H9 (cell line): ENCODE results near the gene CHMP4A. TPM values are rescaled to one million over a fixed set of nuclear protein-coding genes. Genes with fewer than 3 reads are reported as not detected.
A peak's percentile ranks its signal among the peaks of the same experiment; 100 is the strongest.

Experiments
- DNase-seq: peaks from one replicate; pipeline ENCODE4 v3.0.0-alpha.2; 2017
- H2AFZ ChIP-seq: one replicate; pipeline ENCODE4 v1.6.1; 2013; ENCODE audit warnings: mild to moderate bottlenecking, low read length, control low read depth, moderate library complexity
- H2AK5ac ChIP-seq: 2 replicates; pipeline ENCODE4 v1.6.1; 2013; ENCODE audit warnings: low read length, control low read depth, mixed read lengths; ENCODE audit not compliant: insufficient read length
- H2BK120ac ChIP-seq: one replicate; pipeline ENCODE4 v1.6.1; 2013; ENCODE audit warnings: low read depth, mild to moderate bottlenecking, low read length, control low read depth, inconsistent platforms; ENCODE audit not compliant: poor library complexity, severe bottlenecking
- H2BK12ac ChIP-seq: 2 replicates; pipeline ENCODE4 v1.6.1; 2013; ENCODE audit warnings: low read length, control low read depth, mixed read lengths, low read depth; ENCODE audit not compliant: insufficient read length
- H2BK15ac ChIP-seq: 2 replicates; pipeline ENCODE4 v1.6.1; 2013; ENCODE audit warnings: low read depth, low read length, control low read depth
- H2BK20ac ChIP-seq: one replicate; pipeline ENCODE4 v1.6.1; 2013; ENCODE audit warnings: low read depth, mild to moderate bottlenecking, low read length, control low read depth, inconsistent platforms; ENCODE audit not compliant: poor library complexity, severe bottlenecking
- H2BK5ac ChIP-seq: 2 replicates; pipeline ENCODE4 v1.6.1; 2013; ENCODE audit warnings: low read length, control low read depth, mixed read lengths; ENCODE audit not compliant: insufficient read length
- H3K14ac ChIP-seq: 2 replicates; pipeline ENCODE4 v1.6.1; 2013; ENCODE audit warnings: low read length, control low read depth; ENCODE audit not compliant: insufficient read depth
- H3K18ac ChIP-seq: 2 replicates; pipeline ENCODE4 v1.6.1; 2013; ENCODE audit warnings: low read depth, mild to moderate bottlenecking, mixed read lengths, low read length, control low read depth; ENCODE audit not compliant: insufficient read length
- H3K23ac ChIP-seq: 2 replicates; pipeline ENCODE4 v1.6.1; 2013; ENCODE audit warnings: low read length, control low read depth, mixed read lengths, low read depth; ENCODE audit not compliant: insufficient read length
- H3K23me2 ChIP-seq: 2 replicates; pipeline ENCODE4 v1.6.1; 2013; ENCODE audit warnings: low read depth, mild to moderate bottlenecking, mixed read lengths, low read length, control low read depth; ENCODE audit not compliant: insufficient read length, poor library complexity, severe bottlenecking
- H3K27ac ChIP-seq: 2 replicates; pipeline ENCODE4 v1.5.1; 2013; ENCODE audit warnings: low read length, control low read depth, mixed read lengths, low read depth; ENCODE audit not compliant: insufficient read length
- H3K27me3 ChIP-seq: 2 replicates; pipeline ENCODE4 v1.6.1; 2013; ENCODE audit warnings: low read length, control low read depth, inconsistent platforms; ENCODE audit not compliant: insufficient read depth
- H3K4ac ChIP-seq: 2 replicates; pipeline ENCODE4 v1.6.1; 2013; ENCODE audit warnings: low read depth, mild to moderate bottlenecking, control low read depth, inconsistent platforms, low read length, moderate library complexity
- H3K4me1 ChIP-seq: 2 replicates; pipeline ENCODE4 v1.6.1; 2013; ENCODE audit warnings: low read length, control low read depth, inconsistent platforms; ENCODE audit not compliant: insufficient read depth
- H3K4me2 ChIP-seq: 2 replicates; pipeline ENCODE4 v1.6.1; 2013; ENCODE audit warnings: low read length, control low read depth, mixed read lengths; ENCODE audit not compliant: insufficient read length, insufficient read depth
- H3K56ac ChIP-seq: 2 replicates; pipeline ENCODE4 v1.6.1; 2013; ENCODE audit warnings: low read depth, mild to moderate bottlenecking, mixed read lengths, low read length, control low read depth; ENCODE audit not compliant: insufficient read length
- H3K79me1 ChIP-seq: 2 replicates; pipeline ENCODE4 v1.6.1; 2013; ENCODE audit warnings: low read depth, mild to moderate bottlenecking, moderate library complexity, low read length, control low read depth, inconsistent platforms; ENCODE audit not compliant: insufficient read depth, poor library complexity, severe bottlenecking
- H3K79me2 ChIP-seq: 2 replicates; pipeline ENCODE4 v1.6.1; 2013; ENCODE audit warnings: low read length, control low read depth, inconsistent platforms; ENCODE audit not compliant: insufficient read depth
- H3K9ac ChIP-seq: 2 replicates; pipeline ENCODE4 v1.6.1; 2013; ENCODE audit warnings: low read length, control low read depth, mixed read lengths; ENCODE audit not compliant: insufficient read length; ENCODE audit errors: extremely low read depth
- H3K9me3 ChIP-seq: one replicate; pipeline ENCODE4 v1.6.1; 2013; ENCODE audit warnings: low read depth, low read length, inconsistent platforms; ENCODE audit not compliant: control insufficient read depth
- H3T11ph ChIP-seq: one replicate; pipeline ENCODE4 v1.6.1; 2013; ENCODE audit warnings: mild to moderate bottlenecking, low read length, control low read depth, inconsistent platforms
- H4K20me1 ChIP-seq: one replicate; pipeline ENCODE4 v1.6.1; 2013; ENCODE audit not compliant: control insufficient read depth, insufficient read length, insufficient read depth
- H4K5ac ChIP-seq: 2 replicates; pipeline ENCODE4 v1.6.1; 2013; ENCODE audit warnings: low read depth, mild to moderate bottlenecking, mixed read lengths, low read length, control low read depth; ENCODE audit not compliant: insufficient read length
- H4K8ac ChIP-seq: replicated peaks from 2 replicates; pipeline ENCODE4 v1.6.1; 2013; ENCODE audit warnings: low read length, control low read depth, mixed read lengths, low read depth; ENCODE audit not compliant: insufficient read length
- H4K91ac ChIP-seq: 2 replicates; pipeline ENCODE4 v1.6.1; 2013; ENCODE audit warnings: low read depth, mild to moderate bottlenecking, moderate library complexity, mixed read lengths, low read length, control low read depth; ENCODE audit not compliant: insufficient read length
- H3K27ac Mint-ChIP-seq, 3 experiments: 2 replicates in 2 of 3; 3 replicates in 1 of 3; pipeline ENCODE4 v1.8.0; 2020 to 2021; ENCODE audit warnings: mixed read lengths in 3 of 3, mild to moderate bottlenecking in 1 of 3, moderate library complexity in 1 of 3
- H3K27me3 Mint-ChIP-seq: 2 replicates; pipeline ENCODE4 v1.8.0; 2021; ENCODE audit warnings: low read depth, mild to moderate bottlenecking, moderate library complexity, mixed read lengths
- H3K36me3 Mint-ChIP-seq, 3 experiments: 2 replicates in 2 of 3; 3 replicates in 1 of 3; pipeline ENCODE4 v1.8.0; 2020 to 2021; ENCODE audit warnings: low read depth in 3 of 3, mixed read lengths in 3 of 3; ENCODE audit not compliant: insufficient read depth in 1 of 3
- H3K4me1 Mint-ChIP-seq, 2 experiments: 2 replicates each; pipeline ENCODE4 v1.8.0; 2020; ENCODE audit warnings: mixed read lengths in 2 of 2
- H3K4me3 Mint-ChIP-seq, 2 experiments: 2 replicates in 1 of 2; 3 replicates in 1 of 2; pipeline ENCODE4 v1.8.0; 2020 to 2021; ENCODE audit warnings: mild to moderate bottlenecking in 2 of 2, mixed read lengths in 2 of 2, moderate library complexity in 1 of 2
- H3K9me3 Mint-ChIP-seq, 2 experiments: 2 replicates in 1 of 2; 3 replicates in 1 of 2; pipeline ENCODE4 v1.8.0; 2020; ENCODE audit warnings: mild to moderate bottlenecking in 2 of 2, mixed read lengths in 2 of 2, moderate library complexity in 1 of 2
- WGBS: extraction: QIAGEN DNeasy Blood & Tissue Kit; methylation state at CpG from one replicate; pipeline ENCODE4 v1.1.7; 2013; ENCODE audit warnings: missing lambda C conversion rate, low lambda C conversion rate, mixed read lengths; ENCODE audit not compliant: insufficient read length; ENCODE audit errors: extremely low coverage; 5-methylcytosine and 5-hydroxymethylcytosine counted together
- total RNA-seq: library from RNA; stranded (reverse); gene quantifications from 2 replicates; pipeline ENCODE4 v1.2.1, GENCODE V29; 2021
- TF ChIP-seq, protein P1 (sequence below): fragments of 200-600 bp; sonication (generic); conservative IDR thresholded peaks from 3 replicates; pipeline ENCODE4 v1.8.0; 2021; ENCODE audit warnings: antibody characterized with exemption, mild to moderate bottlenecking

CHMP4A gene
- total RNA-seq, 1 experiment from 2014 or later: 46.2 TPM

DNA sequence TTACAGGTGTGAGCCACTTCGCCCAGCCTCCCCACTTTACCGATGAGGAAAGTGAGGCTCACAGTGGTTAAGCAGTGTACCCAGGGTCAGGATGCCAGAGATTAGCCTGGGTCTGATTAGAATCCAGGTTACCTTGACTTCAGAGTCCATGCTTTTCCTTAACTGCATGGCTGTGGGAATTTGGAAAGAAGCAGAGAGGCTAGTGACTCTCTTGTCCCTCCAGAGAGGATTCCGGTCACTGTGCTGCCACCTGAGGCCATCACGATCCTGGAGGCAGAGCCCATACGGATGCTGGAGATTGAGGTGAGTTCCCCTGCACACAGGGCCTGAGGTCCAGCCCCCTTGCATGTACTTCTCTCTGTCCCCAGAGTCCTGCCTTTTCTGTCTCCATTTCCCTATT lies 36.7 kb downstream of the CHMP4A start:
- H3K27ac ChIP-seq: no peak overlapping the region
- no peaks in the 10 kb centered on the region for H3K79me1 ChIP-seq
- no peak overlapping the region for H3K4me3 Mint-ChIP-seq
- peaks cover 22 to 60% (median 49%) of the 10 kb centered on the region in 3 experiments for H3K36me3 Mint-ChIP-seq
- no peak overlapping the region for H2AFZ ChIP-seq
- H3T11ph ChIP-seq: no peak overlapping the region
- no peak overlapping the region for H2BK12ac ChIP-seq
- H3K18ac ChIP-seq: no peak overlapping the region
- no peak overlapping the region for H2BK5ac ChIP-seq
- no peak overlapping the region for H3K4ac ChIP-seq
- no peak overlapping the region for H3K23ac ChIP-seq
- no peak overlapping the region for H3K9ac ChIP-seq
- DNase-seq: no peak
- H2AK5ac ChIP-seq: no peak overlapping the region
- no peaks in the 10 kb centered on the region for H3K9me3 ChIP-seq
- no peak overlapping the region for H3K56ac ChIP-seq
- H3K27me3 ChIP-seq: no peaks in the 10 kb centered on the region
- no peak overlapping the region for H3K14ac ChIP-seq
- peaks cover 10% of the 10 kb centered on the region for H3K23me2 ChIP-seq
- H4K8ac ChIP-seq: no peak overlapping the region
- no peak overlapping the region for H4K91ac ChIP-seq
- no peaks in the 10 kb centered on the region for H3K79me2 ChIP-seq
- TF ChIP-seq, protein P1, sequence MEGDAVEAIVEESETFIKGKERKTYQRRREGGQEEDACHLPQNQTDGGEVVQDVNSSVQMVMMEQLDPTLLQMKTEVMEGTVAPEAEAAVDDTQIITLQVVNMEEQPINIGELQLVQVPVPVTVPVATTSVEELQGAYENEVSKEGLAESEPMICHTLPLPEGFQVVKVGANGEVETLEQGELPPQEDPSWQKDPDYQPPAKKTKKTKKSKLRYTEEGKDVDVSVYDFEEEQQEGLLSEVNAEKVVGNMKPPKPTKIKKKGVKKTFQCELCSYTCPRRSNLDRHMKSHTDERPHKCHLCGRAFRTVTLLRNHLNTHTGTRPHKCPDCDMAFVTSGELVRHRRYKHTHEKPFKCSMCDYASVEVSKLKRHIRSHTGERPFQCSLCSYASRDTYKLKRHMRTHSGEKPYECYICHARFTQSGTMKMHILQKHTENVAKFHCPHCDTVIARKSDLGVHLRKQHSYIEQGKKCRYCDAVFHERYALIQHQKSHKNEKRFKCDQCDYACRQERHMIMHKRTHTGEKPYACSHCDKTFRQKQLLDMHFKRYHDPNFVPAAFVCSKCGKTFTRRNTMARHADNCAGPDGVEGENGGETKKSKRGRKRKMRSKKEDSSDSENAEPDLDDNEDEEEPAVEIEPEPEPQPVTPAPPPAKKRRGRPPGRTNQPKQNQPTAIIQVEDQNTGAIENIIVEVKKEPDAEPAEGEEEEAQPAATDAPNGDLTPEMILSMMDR: no peak
- H3K4me2 ChIP-seq: no peak overlapping the region
- H2BK15ac ChIP-seq: no peak overlapping the region
- H3K4me1 Mint-ChIP-seq: peaks cover 2 to 10% of the 10 kb centered on the region in 2 experiments; a peak in 3 of 4 replicates
- no peaks in the 10 kb centered on the region for H4K20me1 ChIP-seq
- no peak overlapping the region for H2BK20ac ChIP-seq
- no peaks in the 10 kb centered on the region for H3K4me1 ChIP-seq
- no peak overlapping the region for H2BK120ac ChIP-seq
- H3K27me3 Mint-ChIP-seq: no peaks in the 10 kb centered on the region; the same call in 1 of the 2 replicates
- no peaks in the 10 kb centered on the region; a peak in 1 of 5 replicates for H3K9me3 Mint-ChIP-seq
- peak overlapping the region in 1 of 3 experiments; percentile 32; a peak in 1 of 7 replicates for H3K27ac Mint-ChIP-seq
- no CpG with 5 or more reads among the region's 5 CpGs for WGBS
- H4K5ac ChIP-seq: no peak overlapping the region
